GM12878 (cell line): ENCODE results near the gene DDX46.

Experiments used
- BHLHE40 ChIP-seq, 2 experiments: fragments of 450-650 bp in 1 of 2; IDR thresholded peaks; 2 replicates each; pipeline ENCODE4 v1.6.1; 2011 to 2017; ENCODE audit warnings: low read depth in 2 of 2, borderline replicate concordance in 1 of 2, improper control_type of control experiment in 1 of 2, low read length in 1 of 2, mild to moderate bottlenecking in 1 of 2
- CHD4 ChIP-seq: fragments of 200-600 bp; sonication (generic); IDR thresholded peaks from 2 replicates; pipeline ENCODE4 v1.6.1; 2016; ENCODE audit warnings: mild to moderate bottlenecking
- CTCF ChIP-seq, 3 experiments: IDR thresholded peaks in 2 of 3; conservative IDR thresholded peaks in 1 of 3; 2 replicates each; pipeline ENCODE4 v1.5.1; 2011; ENCODE audit warnings: low read depth in 3 of 3, low read length in 3 of 3, mild to moderate bottlenecking in 3 of 3, control low read depth in 2 of 3, moderate library complexity in 2 of 3, inconsistent platforms in 1 of 3, mixed read lengths in 1 of 3; ENCODE audit not compliant: control insufficient read depth in 2 of 3, insufficient read depth in 1 of 3; ENCODE audit errors: extremely low read depth in 1 of 3
- JUNB ChIP-seq: IDR thresholded peaks from 2 replicates; pipeline ENCODE4 v1.6.1; 2016; ENCODE audit warnings: antibody characterized with exemption, mild to moderate bottlenecking
- MEF2A ChIP-seq: IDR thresholded peaks from 2 replicates; pipeline ENCODE4 v1.6.1; 2011; ENCODE audit warnings: low read depth, mild to moderate bottlenecking, low read length, moderate library complexity; ENCODE audit not compliant: insufficient read depth
- NFIC ChIP-seq: IDR thresholded peaks from 2 replicates; pipeline ENCODE4 v1.6.1; 2012; ENCODE audit warnings: low read depth, mild to moderate bottlenecking, inconsistent platforms, low read length, moderate library complexity
- NRF1 ChIP-seq: conservative IDR thresholded peaks from 2 replicates; pipeline ENCODE4 v1.6.1; 2011; ENCODE audit warnings: mild to moderate bottlenecking, low read depth, low read length, improper control_type of control experiment
- RAD21 ChIP-seq: IDR thresholded peaks from 2 replicates; pipeline ENCODE4 v1.6.1; 2011; ENCODE audit warnings: mild to moderate bottlenecking, low read depth, low read length, moderate library complexity; ENCODE audit not compliant: insufficient read depth
- SMC3 ChIP-seq: IDR thresholded peaks from 2 replicates; pipeline ENCODE4 v1.6.1; 2011; ENCODE audit warnings: low read length, improper control_type of control experiment, borderline replicate concordance
- SRF ChIP-seq, 2 experiments: IDR thresholded peaks; 2 replicates each; pipeline ENCODE4 v1.6.1; 2011; ENCODE audit warnings: low read depth in 2 of 2, low read length in 2 of 2, mild to moderate bottlenecking in 1 of 2, moderate library complexity in 1 of 2
- ZBTB33 ChIP-seq: fragments of 450-650 bp; IDR thresholded peaks from 2 replicates; pipeline ENCODE4 v1.6.1; 2017; ENCODE audit warnings: mild to moderate bottlenecking
- ZNF207 ChIP-seq: fragments of 450-650 bp; IDR thresholded peaks from 2 replicates; pipeline ENCODE4 v1.6.1; 2014; ENCODE audit warnings: antibody characterized with exemption, mild to moderate bottlenecking, borderline replicate concordance
- ZNF274 ChIP-seq: IDR thresholded peaks from one replicate; pipeline ENCODE4 v1.8.0; 2011; ENCODE audit not compliant: insufficient read length, insufficient read depth
- TF ChIP-seq, protein P1 (sequence below): IDR thresholded peaks from 2 replicates; pipeline ENCODE4 v1.6.1; 2011; ENCODE audit warnings: mild to moderate bottlenecking, low read depth, low read length, moderate library complexity; ENCODE audit not compliant: insufficient replicate concordance

DNA sequence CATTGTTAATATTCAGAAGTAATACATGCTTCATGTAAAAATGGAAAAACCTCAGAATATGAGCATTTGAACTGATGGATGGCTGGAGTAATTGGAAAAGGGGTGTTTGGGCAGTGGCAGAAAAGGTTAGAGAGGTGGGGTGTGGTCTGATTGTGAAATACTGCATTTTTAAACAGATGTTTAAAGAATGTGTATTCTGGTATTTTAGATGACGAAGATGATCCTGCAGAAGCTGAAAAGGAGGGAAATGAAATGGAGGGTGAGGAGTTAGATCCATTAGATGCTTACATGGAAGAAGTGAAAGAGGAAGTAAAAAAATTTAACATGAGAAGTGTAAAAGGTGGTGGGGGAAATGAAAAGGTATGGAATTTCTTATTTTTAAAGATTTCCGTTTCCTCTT is 18.8 kb downstream of the DDX46 start:
- TF ChIP-seq CTCF (IDR thresholded peaks at IDR 0.05 in 2 of 3, conservative IDR thresholded peaks at IDR 0.05 in 1 of 3; ENCODE audit: control insufficient read depth in 2 of 3, extremely low read depth in 1 of 3, insufficient read depth in 1 of 3, low read depth in 3 of 3, low read length in 3 of 3) (no peak), ZBTB33 (no peak), RAD21 (no peak), NFIC (no peak), BHLHE40 (IDR thresholded peaks at IDR 0.05; ENCODE audit: borderline replicate concordance in 1 of 2, low read depth in 2 of 2, low read length in 1 of 2) (no peak), ZNF207 (no peak), SMC3 (no peak), JUNB (no peak), SRF (IDR thresholded peaks at IDR 0.05; ENCODE audit: low read depth in 2 of 2, low read length in 2 of 2) (no peak), MEF2A (no peak), NRF1 (no peak), CHD4 (no peak), ZNF274 (no peak)
- TF ChIP-seq, protein P1, sequence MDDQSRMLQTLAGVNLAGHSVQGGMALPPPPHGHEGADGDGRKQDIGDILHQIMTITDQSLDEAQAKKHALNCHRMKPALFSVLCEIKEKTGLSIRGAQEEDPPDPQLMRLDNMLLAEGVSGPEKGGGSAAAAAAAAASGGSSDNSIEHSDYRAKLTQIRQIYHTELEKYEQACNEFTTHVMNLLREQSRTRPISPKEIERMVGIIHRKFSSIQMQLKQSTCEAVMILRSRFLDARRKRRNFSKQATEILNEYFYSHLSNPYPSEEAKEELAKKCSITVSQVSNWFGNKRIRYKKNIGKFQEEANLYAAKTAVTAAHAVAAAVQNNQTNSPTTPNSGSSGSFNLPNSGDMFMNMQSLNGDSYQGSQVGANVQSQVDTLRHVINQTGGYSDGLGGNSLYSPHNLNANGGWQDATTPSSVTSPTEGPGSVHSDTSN = no peak
